ENCODE data around the gene KCNRG. TPM values are rescaled to one million over a fixed set of nuclear protein-coding genes. Genes with fewer than 3 reads are reported as not detected.

The KCNRG gene
- total and polyA plus RNA-seq, 9 of the 15 experiments (the other 6 are each of a cell fraction or from before 2014, with no cell fraction given): 0.36 to 1.1 (median 0.53) TPM

GRCh38 chr13:49996161-49996915 is 18.9 kb upstream of the KCNRG start (continued):
- TF ChIP-seq VEZF1 (CRISPR knock-in tag; IDR thresholded peaks at IDR 0.05) (peak; percentile 85), GMEB1 (CRISPR knock-in tag; IDR thresholded peaks at IDR 0.05) (peak; percentile 26; the same call in 1 of the 2 replicates), RBM22 (IDR thresholded peaks at IDR 0.05; ENCODE audit: low read depth, low read length, poor library complexity, severe bottlenecking) (peak; percentile 51), SAFB2 (IDR thresholded peaks at IDR 0.05; ENCODE audit: borderline replicate concordance, low read depth, low read length, severe bottlenecking) (no peak), POLR2AphosphoS5 (IDR thresholded peaks at IDR 0.05; ENCODE audit: control insufficient read depth, insufficient read depth, low read depth, low read length) (peak; percentile 65; the same call in 1 of the 2 replicates), CCNT2 (IDR thresholded peaks at IDR 0.05; ENCODE audit: borderline replicate concordance, extremely low read depth, insufficient read length, low read depth, low read length) (peak; percentile 67), CREM (IDR thresholded peaks at IDR 0.05; ENCODE audit: low read depth) (no peak), CLOCK (CRISPR knock-in tag; IDR thresholded peaks at IDR 0.05; ENCODE audit: borderline replicate concordance) (no peak), ZNF133 (CRISPR knock-in tag; IDR thresholded peaks at IDR 0.05) (no peak), NBN (IDR thresholded peaks at IDR 0.05; ENCODE audit: low read depth) (no peak), PCBP1 (IDR thresholded peaks at IDR 0.05; ENCODE audit: low read depth, low read length, poor library complexity, severe bottlenecking) (peak; percentile 96), HDGF (IDR thresholded peaks at IDR 0.05) (no peak), ETS1 (conservative IDR thresholded peaks at IDR 0.05; ENCODE audit: control insufficient read depth, low read depth, low read length) (0 out of 2 replicates have a peak, but pooled peaks have one; percentile 40), CREB3 (tag; conservative IDR thresholded peaks at IDR 0.05; ENCODE audit: low read depth) (no peak), ZNF695 (CRISPR knock-in tag; IDR thresholded peaks at IDR 0.05) (no peak), FUS (optimal IDR thresholded peaks at IDR 0.05; ENCODE audit: low read depth, low read length) (no peak), ATF7 (IDR thresholded peaks at IDR 0.05) (no peak)
